NCI-H146 treated with DMSO at 0.1 percent for 48 hours (cell line): ENCODE measurements around the gene TBX10.
A peak's percentile ranks its signal among the peaks of the same experiment; 100 is the strongest.
"Not testable (repeated sequence)": the region's sequence is repeated elsewhere in the genome, so short reads cannot be mapped to it uniquely, and the experiment has no call there.

Source experiments
- DNase-seq: peaks from one replicate; lab custom pipeline; 2025; ENCODE audit not compliant: unreplicated experiment; lab: John Stamatoyannopoulos, UW

TBX10 gene

DNA sequence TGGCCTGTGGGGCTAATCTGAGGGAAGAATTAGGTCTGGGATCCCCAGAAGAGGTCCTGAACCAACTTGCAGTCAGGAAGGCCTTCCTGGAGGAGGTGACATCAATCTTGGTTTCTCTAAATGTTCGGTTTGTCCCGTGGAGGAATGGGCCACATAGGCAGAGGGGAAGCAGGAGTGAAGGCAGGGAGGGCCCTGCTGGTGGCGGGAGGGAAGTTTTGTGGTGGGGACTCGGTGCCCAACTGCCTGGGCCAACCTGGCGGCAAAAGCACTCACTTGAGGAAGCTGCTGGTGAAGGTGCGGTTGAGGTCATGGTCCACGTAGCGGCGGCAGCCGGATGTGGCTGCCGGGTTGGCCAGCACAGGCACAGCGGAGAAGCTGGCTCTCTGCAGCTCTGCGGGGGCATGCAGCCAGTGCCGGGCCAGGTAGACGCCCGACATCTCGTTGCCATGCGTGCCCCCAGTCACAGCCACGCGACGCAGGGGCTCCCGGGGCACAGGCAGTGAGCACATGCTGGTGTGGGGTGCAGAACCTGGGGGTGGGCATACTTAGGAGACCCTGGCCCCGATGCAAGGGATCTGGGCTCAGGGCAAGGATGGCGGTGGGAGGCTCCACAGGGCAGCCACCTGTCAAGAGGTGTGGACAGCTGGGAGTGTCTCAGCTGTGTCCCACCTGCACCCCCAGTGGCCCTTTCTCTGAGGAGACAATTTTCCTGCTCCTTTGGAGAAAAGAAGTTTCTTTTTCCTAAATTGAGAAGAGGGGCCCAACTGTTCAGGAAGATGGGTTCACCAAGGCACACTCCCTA is 7.2 kb upstream of the TBX10 start:
- DNase-seq, result no peak

- no peak for DNase-seq
These were observed 6.2 kb upstream of the TBX10 start for GRCh38 chr11:67645521-67646461.

GRCh38 chr11:67644472-67645418 is 5.2 kb upstream of the TBX10 start:
- no peak for DNase-seq

- DNase-seq, result no peak
These were observed 4.5 kb upstream of the TBX10 start for GRCh38 chr11:67644042-67644441.

DNA sequence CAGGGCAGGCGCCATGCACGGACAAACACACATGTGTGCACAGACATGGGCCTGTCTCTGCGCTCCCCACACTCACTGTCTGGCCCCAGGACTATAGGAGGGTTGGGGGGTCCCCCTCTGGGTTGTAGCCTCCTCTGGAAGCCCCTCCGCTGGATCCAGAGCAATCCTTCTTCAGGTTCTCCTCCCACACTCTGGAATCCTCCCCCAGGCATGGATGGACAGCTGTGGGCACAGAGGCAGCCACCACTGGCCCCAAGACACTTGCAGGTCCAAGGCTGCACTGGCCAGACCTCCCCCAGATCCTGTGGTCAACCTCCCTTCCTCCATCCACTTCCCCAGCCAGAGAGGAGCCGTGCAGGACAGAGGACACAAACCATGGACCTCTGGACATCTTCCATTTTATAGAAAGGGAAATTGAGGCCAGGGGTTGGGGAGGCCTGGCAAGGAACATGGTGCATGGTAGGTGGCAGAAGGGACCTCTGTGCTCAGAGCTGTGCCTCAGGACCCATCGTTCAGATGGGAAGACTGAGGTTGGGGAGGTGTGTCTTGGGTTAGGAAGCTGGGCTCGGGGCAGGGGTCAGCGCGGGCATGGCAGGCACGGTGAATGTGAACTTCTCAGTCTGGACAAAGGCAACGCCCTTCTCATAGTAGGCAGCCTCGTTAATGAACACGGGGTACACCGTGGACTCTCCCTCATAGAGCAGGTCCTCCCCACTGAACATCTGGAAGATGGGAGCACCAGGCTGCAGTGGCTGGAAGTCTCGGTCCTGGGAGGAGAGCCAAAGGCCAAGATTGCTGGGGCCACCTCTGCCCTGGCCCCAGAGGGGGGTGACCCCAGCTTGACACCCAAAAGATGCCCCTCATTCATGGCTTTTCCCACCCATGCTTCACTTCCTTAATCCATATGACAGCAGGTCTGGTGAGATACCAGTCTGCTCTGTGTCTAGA is 2.9 kb upstream of the TBX10 start:
- DNase-seq, result no peak

GRCh38 chr11:67641338-67642172 is 2.0 kb upstream of the TBX10 start:
- DNase-seq, result no peak

- DNase-seq, result no peak
These were observed 1.3 kb upstream of the TBX10 start for GRCh38 chr11:67640758-67641337.

GRCh38 chr11:67640021-67640757 is 626 bp upstream of the TBX10 start:
- DNase-seq, result peak; percentile 25

GRCh38 chr11:67638535-67639437 is 777 bp downstream of the TBX10 start:
- no peak for DNase-seq

DNA sequence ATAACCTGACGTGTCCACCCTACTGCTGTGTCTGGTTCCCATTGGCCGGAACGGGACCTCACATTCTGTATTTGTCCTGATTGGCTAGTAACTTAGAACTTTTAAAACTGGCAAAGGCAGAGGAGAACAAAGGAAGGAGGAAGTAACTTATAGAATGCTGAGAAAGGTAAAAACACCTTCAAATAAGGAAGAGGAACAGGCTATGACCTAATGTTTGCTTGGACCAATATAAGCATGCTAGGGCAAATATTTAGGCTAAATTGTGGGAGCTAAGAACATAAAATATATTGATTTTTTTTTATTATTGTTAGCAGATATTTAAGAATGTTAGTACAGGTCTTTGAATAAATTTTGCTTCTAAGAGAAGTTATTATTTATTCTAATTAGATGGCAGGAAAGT is 2.1 kb downstream of the TBX10 start:
- not testable (repeated sequence) for DNase-seq

DNA sequence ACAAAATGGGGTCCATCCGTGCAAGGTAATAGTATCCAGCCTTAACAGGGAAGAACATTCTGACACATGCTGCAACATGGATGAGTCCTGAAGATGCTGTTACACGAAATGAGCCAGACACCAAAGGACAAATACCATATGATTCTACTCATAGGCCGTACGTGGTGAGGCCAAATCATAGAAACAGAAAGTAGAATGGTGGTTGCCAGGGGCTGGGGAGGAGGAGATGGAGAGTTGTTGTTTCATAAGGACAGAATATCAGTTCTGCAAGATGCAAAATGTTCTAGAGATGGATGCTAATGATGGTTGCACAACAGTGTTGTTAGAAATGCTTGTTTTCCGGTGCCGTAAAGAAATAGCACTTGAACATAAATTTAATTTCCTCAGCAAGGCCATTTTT is 2.6 kb downstream of the TBX10 start:
- DNase-seq, result no peak

DNA sequence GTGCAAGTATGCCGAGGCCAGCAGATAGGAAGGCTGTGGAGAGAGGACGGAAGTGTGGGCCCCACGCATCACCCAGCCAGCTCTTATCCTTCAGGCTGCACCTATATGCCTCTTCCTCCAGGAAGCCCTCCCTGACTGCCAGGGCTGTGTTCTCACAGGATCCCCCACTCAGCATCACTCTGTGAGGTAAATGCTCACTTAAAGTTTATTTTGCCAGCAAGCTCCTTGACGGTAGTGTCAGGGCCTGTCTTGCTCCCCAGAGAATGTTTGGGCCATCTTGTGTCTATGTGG is 4.4 kb downstream of the TBX10 start:
- no peak for DNase-seq

GRCh38 chr11:67634366-67635230 is 5.0 kb downstream of the TBX10 start:
- peak; percentile 54 for DNase-seq

DNA sequence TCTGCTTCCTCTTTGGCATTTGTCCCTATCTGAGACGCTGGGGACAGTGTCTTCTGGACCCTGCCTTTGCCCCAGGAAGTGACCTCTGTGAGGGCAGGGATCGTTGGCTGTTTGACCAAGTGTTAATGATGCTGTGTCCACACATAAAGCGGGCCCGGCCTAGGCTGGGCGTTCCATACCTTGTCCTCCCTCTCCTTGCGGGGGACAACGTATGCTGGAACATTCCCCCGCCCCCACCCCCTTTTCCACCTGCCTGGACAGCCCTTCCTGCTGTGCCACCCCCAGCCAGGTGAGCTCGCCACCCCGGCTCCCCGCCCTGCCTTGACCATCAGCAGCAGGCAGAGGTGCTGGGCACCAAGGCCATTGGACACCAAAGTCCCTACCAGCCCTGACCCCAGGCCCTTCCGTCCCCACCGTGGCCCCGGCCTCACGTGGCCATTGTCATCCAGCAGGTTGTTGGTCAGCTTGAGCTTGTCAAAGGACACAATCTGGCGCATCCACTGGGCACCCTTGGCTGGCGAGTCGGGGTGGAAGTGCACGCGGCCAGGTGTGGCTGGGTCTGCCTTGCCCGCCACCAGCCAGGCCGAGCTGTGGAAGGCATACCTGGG is 5.7 kb downstream of the TBX10 start:
- DNase-seq, result no peak

- DNase-seq, result no peak
These were observed 6.4 kb downstream of the TBX10 start for GRCh38 chr11:67632982-67633755.
